Right renal pelvis (tissue), 4 donors: Measurements from ENCODE around the gene SETD6. TPM values are rescaled to one million over a fixed set of nuclear protein-coding genes. Genes with fewer than 3 reads are reported as not detected.
"Not testable (repeated sequence)": the region's sequence is repeated elsewhere in the genome, so short reads cannot be mapped to it uniquely, and the experiment has no call there.

Experiments used
- DNase-seq, 4 donors: peaks; one replicate each; pipeline ENCODE4 v3.0.0-alpha.2; 2013; ENCODE audit warnings: low read depth in 4 of 4, low spot score in 3 of 4, missing footprints in 1 of 4
- polyA plus RNA-seq, 4 donors: library from polyadenylated mRNA; unstranded; fragments of 120-200 nt; gene quantifications; one replicate each; pipeline ENCODE4 v1.2.1, GENCODE V29; 2013; ENCODE audit not compliant: insufficient read length in 4 of 4

The SETD6 gene
- polyA plus RNA-seq, 4 donors = 27.9 to 31.8 (median 28.9) TPM

DNA sequence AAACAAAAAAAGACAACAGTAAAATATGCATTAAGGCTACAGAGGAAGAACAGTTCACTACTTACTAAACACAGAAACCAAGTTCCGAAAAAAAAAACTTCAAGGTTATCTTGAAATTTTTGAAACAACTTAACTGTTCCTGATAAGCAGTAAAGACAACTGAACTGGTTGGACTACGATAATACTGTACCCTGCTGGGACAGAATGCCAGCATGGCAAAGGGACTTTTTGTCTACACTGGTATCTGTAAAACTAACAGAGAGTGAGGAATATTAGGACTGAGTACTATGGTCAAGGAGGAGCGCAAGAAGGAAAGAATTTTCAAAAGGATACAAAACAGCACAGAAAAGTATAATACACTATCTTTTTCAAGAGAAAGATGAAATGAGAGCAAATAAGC is 19.8 kb downstream of the SETD6 start:
- DNase-seq = no peak

DNA sequence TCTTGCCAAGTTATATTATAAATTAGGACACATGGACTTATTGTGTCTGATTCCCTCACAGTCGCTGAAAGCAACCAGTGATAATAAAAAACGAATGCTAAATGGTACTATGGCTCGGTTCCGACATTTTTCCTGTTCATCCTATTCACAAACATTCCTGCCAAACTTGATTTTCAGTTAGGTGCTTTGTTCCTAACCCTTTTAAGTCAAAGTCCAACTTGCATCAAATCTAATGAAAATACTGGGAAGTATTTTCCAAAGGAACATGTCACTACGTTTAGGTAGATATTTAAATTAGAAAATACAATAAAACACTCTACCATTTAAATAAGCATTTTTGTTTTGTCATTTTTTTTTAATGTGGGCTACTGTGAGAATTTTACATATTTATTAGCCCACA is 21.0 kb downstream of the SETD6 start:
- DNase-seq = no peak

DNA sequence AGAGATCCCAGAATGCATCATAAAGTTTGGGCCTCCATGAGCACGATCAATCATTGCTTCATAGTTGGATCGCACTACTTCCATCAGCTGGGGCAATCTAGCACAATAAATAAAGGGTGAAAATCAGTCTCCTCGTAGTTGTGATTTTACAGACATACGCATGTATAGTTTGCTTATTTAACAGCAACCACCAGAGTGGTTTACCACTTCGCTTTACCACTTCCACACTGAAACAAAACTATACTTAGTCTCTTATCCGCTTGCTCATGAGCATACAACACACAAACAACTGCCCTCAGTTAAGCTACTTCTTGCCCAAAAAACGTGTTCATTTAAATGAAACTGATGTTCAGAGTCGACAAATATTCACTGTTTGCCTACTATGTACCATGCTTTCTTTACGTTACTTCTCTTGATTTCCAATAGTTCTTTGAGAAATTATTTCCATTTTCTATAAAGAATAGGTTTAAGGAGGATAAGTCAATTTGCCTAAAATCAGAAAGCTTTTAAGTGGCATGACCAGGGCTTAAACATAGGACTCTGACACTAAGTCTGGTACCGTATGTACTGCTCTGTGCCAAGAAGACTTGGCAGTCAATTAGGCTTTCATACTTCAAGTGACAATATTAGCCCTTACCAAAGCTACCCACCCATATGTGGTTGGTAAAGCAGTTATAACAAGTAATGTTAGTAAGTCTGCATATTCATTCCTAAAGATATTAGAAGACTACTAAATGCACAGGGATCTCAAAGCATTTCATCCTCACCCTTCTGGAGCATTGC is 22.0 kb downstream of the SETD6 start:
- DNase-seq = no peak

GRCh38 chr16:58541711-58542110 is 26.4 kb downstream of the SETD6 start:
- DNase-seq = no peak

GRCh38 chr16:58542291-58542690 is 27.0 kb downstream of the SETD6 start:
- no peak for DNase-seq

- no peak for DNase-seq
These were observed 28.4 kb downstream of the SETD6 start for GRCh38 chr16:58543685-58544084.

DNA sequence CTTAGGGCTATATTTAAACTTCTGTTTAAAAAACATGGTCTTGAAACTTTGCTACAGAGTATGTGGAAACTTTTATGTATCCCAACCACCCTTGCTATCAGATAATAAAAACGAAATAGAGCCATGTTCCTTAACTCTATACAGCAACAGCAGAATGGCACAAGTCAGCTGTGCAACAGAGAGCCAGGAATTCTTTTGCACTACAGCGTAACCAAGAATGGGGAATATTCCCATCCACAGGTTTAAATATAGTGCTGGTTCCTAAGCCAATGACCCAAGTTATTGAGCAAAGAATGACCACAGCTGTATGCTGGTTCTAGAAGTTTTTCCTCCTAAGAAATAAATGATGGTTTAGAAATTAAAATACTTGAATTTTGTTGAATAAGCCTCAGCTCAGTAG is 33.1 kb downstream of the SETD6 start:
- no peak for DNase-seq

GRCh38 chr16:58551496-58551895 is 36.2 kb downstream of the SETD6 start:
- no peak for DNase-seq

GRCh38 chr16:58556678-58557077 is 41.4 kb downstream of the SETD6 start:
- no peak for DNase-seq

- DNase-seq = no peak
These were observed 47.9 kb downstream of the SETD6 start for GRCh38 chr16:58563235-58563634.

GRCh38 chr16:58563775-58564174 is 48.5 kb downstream of the SETD6 start:
- no peak for DNase-seq

DNA sequence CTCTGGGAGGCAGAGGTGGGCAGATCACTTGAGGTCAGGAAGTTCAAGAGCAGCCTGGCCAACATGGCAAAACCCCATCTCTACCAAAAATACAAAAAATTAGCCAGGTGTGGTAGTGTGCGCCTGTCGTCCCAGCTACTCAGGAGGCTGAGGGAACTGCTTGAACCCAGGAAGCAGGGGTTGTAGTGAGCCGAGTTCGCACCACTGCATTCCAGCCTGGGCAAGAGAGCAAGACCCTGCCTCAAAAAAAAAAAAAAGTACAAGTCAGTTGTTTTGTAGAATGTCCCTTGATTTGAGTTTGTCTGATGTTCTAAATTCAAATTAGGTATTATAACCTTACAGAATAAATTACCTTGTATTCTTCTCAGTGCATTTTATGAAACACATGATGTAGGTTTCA is 50.4 kb downstream of the SETD6 start:
- not testable (repeated sequence) for DNase-seq

Other genes starting within 250 kb of the SETD6 start
- under 1 TPM in 1 of 4 donors, not detected in 3; 0.04 TPM for gene PRSS54, start 220.5 kb upstream of the SETD6 start, polyA plus RNA-seq
- 10 to 100 TPM; 11.5 to 14.0 (median 12.4) TPM for gene GINS3, start 123.0 kb upstream of the SETD6 start, polyA plus RNA-seq
- 10 to 100 TPM in 3 of 4 donors, 1 to 10 TPM in 1; 9.9 to 12.1 (median 11.2) TPM for gene NDRG4, start 15.4 kb upstream of the SETD6 start, polyA plus RNA-seq
- gene CNOT1, start 114.3 kb downstream of the SETD6 start, polyA plus RNA-seq = 100 to 1,000 TPM; 161 to 182 (median 174) TPM
- gene SLC38A7, start 169.3 kb downstream of the SETD6 start, polyA plus RNA-seq = 10 to 100 TPM; 12.9 to 18.3 (median 14.8) TPM
- gene GOT2, start 218.8 kb downstream of the SETD6 start, polyA plus RNA-seq = 100 to 1,000 TPM in 3 of 4 donors, 10 to 100 TPM in 1; 98.8 to 116 (median 103) TPM